GM12878 (cell line): Measurements from ENCODE around the gene KCNMB2. TPM values are rescaled to one million over a fixed set of nuclear protein-coding genes. Genes with fewer than 3 reads are reported as not detected.

Source experiments
- ATAC-seq: fragments of 200-7000 bp; cut with Tn5 transposase; 3 replicates; pipeline ENCODE4 v1.9.1; 2020; ENCODE audit warnings: mild to moderate bottlenecking, moderate library complexity
- BruUV-seq: library from RNA; stranded (reverse); fragments of 400-500 nt; replicated peaks from 2 replicates; lab custom pipeline; 2021; lab: Mats Ljungman, UMichigan
- CTCF ChIA-PET: fragments of 300-600 bp; sonication (Branson Sonifier 250); formaldehyde crosslinking; extraction: SDS; loops from one replicate; lab custom pipeline; 2021; ENCODE audit warnings: inconsistent platforms; lab: Yijun Ruan, JAX
- POLR2A ChIA-PET: fragments of 350-600 bp; formaldehyde crosslinking; extraction: SDS; loops from one replicate; lab custom pipeline; 2021; ENCODE audit warnings: inconsistent platforms; lab: Charles Lee
- RAD21 ChIA-PET: fragments of 300-600 bp; sonication (Branson Sonifier 250); formaldehyde crosslinking; loops from one replicate; lab custom pipeline; 2023; ENCODE audit warnings: antibody characterized with exemption; ENCODE audit not compliant: unreplicated experiment; lab: Charles Lee
- SMC1A ChIA-PET: fragments of 300-600 bp; sonication (Branson Sonifier 250); formaldehyde crosslinking; loops from one replicate; lab custom pipeline; 2023; ENCODE audit not compliant: unreplicated experiment, uncharacterized antibody; lab: Charles Lee
- DNase-seq: peaks from one replicate; pipeline ENCODE4 v3.0.0-alpha.2; 2011; ENCODE audit warnings: low read depth, low spot score
- FAIRE-seq: peaks from 3 replicates; lab custom pipeline; 2011; peaks lifted over from hg19 to GRCh38; lab: Jason Lieb, UNC
- H2AFZ ChIP-seq: 2 replicates; pipeline ENCODE4 v1.6.0; 2011; ENCODE audit warnings: low read depth, low read length, control low read depth; ENCODE audit not compliant: control insufficient read depth
- H3K27ac ChIP-seq: 2 replicates; pipeline ENCODE4 v1.5.1; 2011; ENCODE audit warnings: control low read depth; ENCODE audit not compliant: control insufficient read depth, insufficient read depth
- H3K27me3 ChIP-seq, 2 experiments: replicated peaks in 1 of 2; 2 replicates each; pipeline versions ENCODE4 v1.6.0 to v1.6.1; 2011; ENCODE audit warnings: low read length in 1 of 2; ENCODE audit not compliant: control insufficient read depth in 2 of 2, insufficient read depth in 2 of 2
- H3K36me3 ChIP-seq, 2 experiments: 2 replicates each; pipeline ENCODE4 v1.5.1; 2011; ENCODE audit warnings: low read length in 1 of 2; ENCODE audit not compliant: control insufficient read depth in 2 of 2, insufficient read depth in 2 of 2
- H3K4me1 ChIP-seq: 2 replicates; pipeline ENCODE4 v1.6.1; 2011; ENCODE audit warnings: mild to moderate bottlenecking, low read length, moderate library complexity, mixed read lengths; ENCODE audit not compliant: control insufficient read depth, insufficient read depth
- H3K4me2 ChIP-seq: 2 replicates; pipeline ENCODE4 v1.6.0; 2011; ENCODE audit warnings: control low read depth; ENCODE audit not compliant: control insufficient read depth, insufficient read depth
- H3K4me3 ChIP-seq: fragments of 200-600 bp; sonication (generic); 2 replicates; pipeline ENCODE4 v1.5.1; 2016
- H3K79me2 ChIP-seq: 2 replicates; pipeline ENCODE4 v1.6.0; 2011; ENCODE audit warnings: low read length; ENCODE audit not compliant: control insufficient read depth, insufficient read depth
- H3K9ac ChIP-seq: 2 replicates; pipeline ENCODE4 v1.8.0; 2011; ENCODE audit warnings: low read length, control low read depth, mixed read lengths; ENCODE audit not compliant: control insufficient read depth, insufficient read depth
- H3K9me3 ChIP-seq: replicated peaks from 3 replicates; pipeline ENCODE4 v1.5.1; 2011; ENCODE audit warnings: mild to moderate bottlenecking, low read length; ENCODE audit not compliant: control insufficient read depth, insufficient read depth
- H4K20me1 ChIP-seq: 2 replicates; pipeline ENCODE4 v1.6.0; 2011; ENCODE audit not compliant: control insufficient read depth, insufficient read depth
- BHLHE40 ChIP-seq, 2 experiments: fragments of 450-650 bp in 1 of 2; IDR thresholded peaks; 2 replicates each; pipeline ENCODE4 v1.6.1; 2011 to 2017; ENCODE audit warnings: low read depth in 2 of 2, borderline replicate concordance in 1 of 2, improper control_type of control experiment in 1 of 2, low read length in 1 of 2, mild to moderate bottlenecking in 1 of 2
- CBFB ChIP-seq: IDR thresholded peaks from 2 replicates; pipeline ENCODE4 v1.6.1; 2016; ENCODE audit warnings: antibody characterized with exemption, low read depth
- FOS ChIP-seq: IDR thresholded peaks from 3 replicates; pipeline ENCODE4 v1.6.1; 2011; ENCODE audit warnings: borderline replicate concordance; ENCODE audit not compliant: insufficient read length; ENCODE audit errors: extremely low read depth
- HDAC6 ChIP-seq: fragments of 200-600 bp; sonication (generic); IDR thresholded peaks from one replicate; pipeline ENCODE4 v1.8.0; 2017; ENCODE audit warnings: antibody characterized with exemption; ENCODE audit not compliant: unreplicated experiment
- KAT2A ChIP-seq: conservative IDR thresholded peaks from 2 replicates; pipeline ENCODE4 v1.6.1; 2011; ENCODE audit warnings: low read depth, low read length; ENCODE audit not compliant: control insufficient read depth
- KDM1A ChIP-seq: fragments of 200-600 bp; sonication (generic); IDR thresholded peaks from 2 replicates; pipeline ENCODE4 v1.6.1; 2016; ENCODE audit warnings: borderline replicate concordance
- KLF5 ChIP-seq: fragments of 450-650 bp; IDR thresholded peaks from 2 replicates; pipeline ENCODE4 v1.6.1; 2014; ENCODE audit warnings: mild to moderate bottlenecking; ENCODE audit not compliant: partially characterized antibody
- MXI1 ChIP-seq: fragments of 150-350 bp; IDR thresholded peaks from 2 replicates; pipeline ENCODE4 v1.6.1; 2011; ENCODE audit warnings: low read depth, mild to moderate bottlenecking, inconsistent platforms, low read length, improper control_type of control experiment
- NFYA ChIP-seq: IDR thresholded peaks from 2 replicates; pipeline ENCODE4 v1.6.1; 2011; ENCODE audit warnings: low read depth, mild to moderate bottlenecking, low read length, improper control_type of control experiment, borderline replicate concordance
- NR2F1 ChIP-seq: fragments of 450-650 bp; conservative IDR thresholded peaks from 2 replicates; pipeline ENCODE4 v1.6.1; 2017; ENCODE audit warnings: mild to moderate bottlenecking
- NRF1 ChIP-seq: conservative IDR thresholded peaks from 2 replicates; pipeline ENCODE4 v1.6.1; 2011; ENCODE audit warnings: mild to moderate bottlenecking, low read depth, low read length, improper control_type of control experiment
- SIX5 ChIP-seq: IDR thresholded peaks from 2 replicates; pipeline ENCODE4 v1.6.1; 2011; ENCODE audit warnings: mild to moderate bottlenecking, low read depth, low read length, moderate library complexity; ENCODE audit not compliant: severe bottlenecking
- YBX1 ChIP-seq: fragments of 450-650 bp; IDR thresholded peaks from 2 replicates; pipeline ENCODE4 v1.6.1; 2016; ENCODE audit warnings: antibody characterized with exemption
- ZNF207 ChIP-seq: fragments of 450-650 bp; IDR thresholded peaks from 2 replicates; pipeline ENCODE4 v1.6.1; 2014; ENCODE audit warnings: antibody characterized with exemption, mild to moderate bottlenecking, borderline replicate concordance
- ZZZ3 ChIP-seq: IDR thresholded peaks from 2 replicates; pipeline ENCODE4 v1.6.1; 2011; ENCODE audit warnings: low read depth; ENCODE audit not compliant: control insufficient read depth, insufficient read length
- whole genome bisulfite sequencing: methylation state at CpG from one replicate; pipeline ENCODE4 v1.1.6; 2016; ENCODE audit warnings: low lambda C conversion rate; ENCODE audit not compliant: insufficient replicate concordance, insufficient coverage; ENCODE audit errors: missing lambda C conversion rate; 5-methylcytosine and 5-hydroxymethylcytosine counted together
- in situ Hi-C: fragments of 300-500 bp; cut with MboI; formaldehyde crosslinking; loops from 9 replicates; pipeline ENCODE4 v1.14.3; 2018; ENCODE audit warnings: mixed read lengths
- intact Hi-C: fragments of 100-400 bp; cut with micrococcal nuclease; formaldehyde crosslinking; loops from one replicate; pipeline ENCODE4 v1.14.2; 2022; ENCODE audit not compliant: unreplicated experiment
- polyA plus RNA-seq, 11 experiments: library from polyadenylated mRNA; depleted of rRNA in 4 of 11; unstranded in 6 of 11; stranded (reverse) in 5 of 11; fragments of >200 nt; fragmentation: Nextera tagmentation in 4 of 11; fragmentation: Illumina TruSeq in 1 of 11; extraction: Ambion mirVana in 4 of 11; extraction: Trizol in 1 of 11; gene quantifications; 1 replicate in 1 of 11; 2 replicates in 10 of 11; pipeline versions ENCODE4 v1.2.1 to v1.2.3, GENCODE V29; 2011 to 2016; ENCODE audit warnings: inconsistent platforms in 2 of 11, missing spikeins in 2 of 11, low read depth in 1 of 11
- total RNA-seq, 4 experiments: library from RNA; depleted of rRNA in 3 of 4; stranded (reverse); fragments of >200 nt in 3 of 4; fragmentation: Illumina TruSeq in 1 of 4; extraction: Trizol in 1 of 4; gene quantifications; 2 replicates each; pipeline versions ENCODE4 v1.2.1 to v1.2.3, GENCODE V29; 2013 to 2021
- TF ChIP-seq, protein P1 (sequence below): fragments of 450-650 bp; IDR thresholded peaks from 2 replicates; pipeline ENCODE4 v1.6.1; 2017; ENCODE audit warnings: borderline replicate concordance
- TF ChIP-seq, protein P2 (sequence below): fragments of 450-650 bp; IDR thresholded peaks from 2 replicates; pipeline ENCODE4 v1.6.1; 2016; ENCODE audit warnings: mild to moderate bottlenecking
- TF ChIP-seq, protein P3 (sequence below): IDR thresholded peaks from 2 replicates; pipeline ENCODE4 v1.6.1; 2012; ENCODE audit warnings: low read depth, low read length, improper control_type of control experiment

Gene KCNMB2
- total and polyA plus RNA-seq, 10 of the 15 experiments (the other 5 are each of a cell fraction or from before 2014, with no cell fraction given): 0.22 to 18.8 (median 11.0) TPM

DNA sequence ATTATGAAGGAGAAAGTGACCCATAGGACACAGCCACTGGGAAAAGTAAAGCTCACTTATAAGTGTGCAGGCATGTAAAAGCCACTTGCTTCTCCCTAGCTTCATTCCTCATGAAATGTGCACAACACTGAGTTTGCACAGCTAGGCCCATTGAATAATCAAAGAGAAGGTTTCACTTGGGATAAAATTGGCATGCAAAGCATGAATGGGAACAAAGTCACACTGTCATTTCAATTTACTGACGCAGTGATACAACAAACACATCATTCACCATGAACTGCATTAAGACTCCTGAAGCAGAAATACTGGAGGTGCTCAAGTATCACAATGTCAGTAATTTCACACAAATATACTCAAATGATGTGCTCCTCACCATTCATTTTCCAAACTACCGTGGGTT is 61.1 kb downstream of the KCNMB2 start:
- H4K20me1 ChIP-seq: no peaks in the 10 kb centered on the region
- no peak overlapping the region for H3K9ac ChIP-seq
- FAIRE-seq (no peak), DNase-seq (no peak), ATAC-seq (no peak)
- 41% methylated on average over 2 of the region's 2 CpGs for WGBS
- CTCF ChIA-PET: interaction anchor here (1.0 to 1.8 kb wide), 2 partner anchors 9 to 12 kb away, joined by 3 to 5 read pairs; no protein-coding TSS in a partner anchor
- RAD21 ChIA-PET: no interaction called here
- H2AFZ ChIP-seq: no peak overlapping the region
- no peaks in the 10 kb centered on the region for H3K36me3 ChIP-seq
- in situ Hi-C loops (no loop called here), intact Hi-C loops (no loop called here)
- TF ChIP-seq ZZZ3: no peak
- no peak for TF ChIP-seq KLF5
- no peak for TF ChIP-seq KAT2A
- TF ChIP-seq HDAC6: no peak
- TF ChIP-seq BHLHE40 (IDR thresholded peaks at IDR 0.05; ENCODE audit: borderline replicate concordance in 1 of 2, low read depth in 2 of 2, low read length in 1 of 2): no peak
- no peak for TF ChIP-seq CBFB
- TF ChIP-seq NFYA: no peak
- TF ChIP-seq, protein P1, sequence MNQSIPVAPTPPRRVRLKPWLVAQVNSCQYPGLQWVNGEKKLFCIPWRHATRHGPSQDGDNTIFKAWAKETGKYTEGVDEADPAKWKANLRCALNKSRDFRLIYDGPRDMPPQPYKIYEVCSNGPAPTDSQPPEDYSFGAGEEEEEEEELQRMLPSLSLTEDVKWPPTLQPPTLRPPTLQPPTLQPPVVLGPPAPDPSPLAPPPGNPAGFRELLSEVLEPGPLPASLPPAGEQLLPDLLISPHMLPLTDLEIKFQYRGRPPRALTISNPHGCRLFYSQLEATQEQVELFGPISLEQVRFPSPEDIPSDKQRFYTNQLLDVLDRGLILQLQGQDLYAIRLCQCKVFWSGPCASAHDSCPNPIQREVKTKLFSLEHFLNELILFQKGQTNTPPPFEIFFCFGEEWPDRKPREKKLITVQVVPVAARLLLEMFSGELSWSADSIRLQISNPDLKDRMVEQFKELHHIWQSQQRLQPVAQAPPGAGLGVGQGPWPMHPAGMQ: no peak
- TF ChIP-seq NR2F1: no peak
- TF ChIP-seq NRF1: no peak
- no peak for TF ChIP-seq KDM1A
- TF ChIP-seq YBX1: no peak
- no peak for TF ChIP-seq ZNF207
- TF ChIP-seq FOS: no peak
- TF ChIP-seq, protein P2, sequence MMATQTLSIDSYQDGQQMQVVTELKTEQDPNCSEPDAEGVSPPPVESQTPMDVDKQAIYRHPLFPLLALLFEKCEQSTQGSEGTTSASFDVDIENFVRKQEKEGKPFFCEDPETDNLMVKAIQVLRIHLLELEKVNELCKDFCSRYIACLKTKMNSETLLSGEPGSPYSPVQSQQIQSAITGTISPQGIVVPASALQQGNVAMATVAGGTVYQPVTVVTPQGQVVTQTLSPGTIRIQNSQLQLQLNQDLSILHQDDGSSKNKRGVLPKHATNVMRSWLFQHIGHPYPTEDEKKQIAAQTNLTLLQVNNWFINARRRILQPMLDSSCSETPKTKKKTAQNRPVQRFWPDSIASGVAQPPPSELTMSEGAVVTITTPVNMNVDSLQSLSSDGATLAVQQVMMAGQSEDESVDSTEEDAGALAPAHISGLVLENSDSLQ: no peak
- no peak for TF ChIP-seq SIX5
- TF ChIP-seq MXI1: no peak
- TF ChIP-seq, protein P3, sequence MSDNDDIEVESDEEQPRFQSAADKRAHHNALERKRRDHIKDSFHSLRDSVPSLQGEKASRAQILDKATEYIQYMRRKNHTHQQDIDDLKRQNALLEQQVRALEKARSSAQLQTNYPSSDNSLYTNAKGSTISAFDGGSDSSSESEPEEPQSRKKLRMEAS: no peak
- H3K4me3 ChIP-seq: no peak overlapping the region
- H3K4me1 ChIP-seq: peaks cover 1% of the 10 kb centered on the region; the same call in 1 of the 2 replicates
- POLR2A ChIA-PET: no interaction called here
- BruUV-seq: no TSS peak
- H3K27me3 ChIP-seq: no peaks in the 10 kb centered on the region
- SMC1A ChIA-PET: interaction anchor here (0.7 kb wide), 1 partner anchor 15 kb away, joined by 3 read pairs; no protein-coding TSS in a partner anchor
- H3K79me2 ChIP-seq: no peaks in the 10 kb centered on the region
- H3K27ac ChIP-seq: no peak overlapping the region
- no peak overlapping the region for H3K4me2 ChIP-seq
- no peaks in the 10 kb centered on the region; the same call in 2 of the 3 replicates for H3K9me3 ChIP-seq
